GM10847 (cell line): Measurements from ENCODE around the gene CBARP.
A peak's percentile ranks its signal among the peaks of the same experiment; 100 is the strongest.

Experiments
- POLR2A ChIP-seq: IDR thresholded peaks from 2 replicates; pipeline ENCODE4 v1.6.1; 2011; ENCODE audit not compliant: insufficient read length; ENCODE audit errors: extremely low read depth

CBARP gene

DNA sequence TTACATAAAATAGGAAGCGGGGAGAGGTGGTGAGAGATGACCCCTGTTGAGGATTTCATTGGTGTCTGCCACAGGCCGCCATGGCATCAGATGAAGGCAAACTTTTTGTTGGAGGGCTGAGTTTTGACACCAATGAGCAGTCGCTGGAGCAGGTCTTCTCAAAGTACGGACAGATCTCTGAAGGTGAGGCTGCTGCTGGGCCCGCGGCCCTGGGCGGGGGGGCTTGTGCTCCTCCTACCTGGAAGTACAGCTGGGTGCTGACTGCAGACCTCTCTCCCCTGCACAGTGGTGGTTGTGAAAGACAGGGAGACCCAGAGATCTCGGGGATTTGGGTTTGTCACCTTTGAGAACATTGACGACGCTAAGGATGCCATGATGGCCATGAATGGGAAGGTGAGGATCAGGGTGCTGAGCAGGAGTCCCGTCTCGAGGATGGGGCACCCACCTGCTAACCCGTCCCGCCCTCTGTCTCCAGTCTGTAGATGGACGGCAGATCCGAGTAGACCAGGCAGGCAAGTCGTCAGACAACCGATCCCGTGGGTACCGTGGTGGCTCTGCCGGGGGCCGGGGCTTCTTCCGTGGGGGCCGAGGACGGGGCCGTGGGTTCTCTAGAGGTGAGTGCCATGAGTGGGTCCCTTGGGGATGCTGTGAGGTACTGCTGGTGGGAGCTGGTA lies 33.2 kb upstream of the CBARP start:
- TF ChIP-seq POLR2A = peak; percentile 7

GRCh38 chr19:1270213-1270853 lies 32.5 kb upstream of the CBARP start:
- no peak for TF ChIP-seq POLR2A

DNA sequence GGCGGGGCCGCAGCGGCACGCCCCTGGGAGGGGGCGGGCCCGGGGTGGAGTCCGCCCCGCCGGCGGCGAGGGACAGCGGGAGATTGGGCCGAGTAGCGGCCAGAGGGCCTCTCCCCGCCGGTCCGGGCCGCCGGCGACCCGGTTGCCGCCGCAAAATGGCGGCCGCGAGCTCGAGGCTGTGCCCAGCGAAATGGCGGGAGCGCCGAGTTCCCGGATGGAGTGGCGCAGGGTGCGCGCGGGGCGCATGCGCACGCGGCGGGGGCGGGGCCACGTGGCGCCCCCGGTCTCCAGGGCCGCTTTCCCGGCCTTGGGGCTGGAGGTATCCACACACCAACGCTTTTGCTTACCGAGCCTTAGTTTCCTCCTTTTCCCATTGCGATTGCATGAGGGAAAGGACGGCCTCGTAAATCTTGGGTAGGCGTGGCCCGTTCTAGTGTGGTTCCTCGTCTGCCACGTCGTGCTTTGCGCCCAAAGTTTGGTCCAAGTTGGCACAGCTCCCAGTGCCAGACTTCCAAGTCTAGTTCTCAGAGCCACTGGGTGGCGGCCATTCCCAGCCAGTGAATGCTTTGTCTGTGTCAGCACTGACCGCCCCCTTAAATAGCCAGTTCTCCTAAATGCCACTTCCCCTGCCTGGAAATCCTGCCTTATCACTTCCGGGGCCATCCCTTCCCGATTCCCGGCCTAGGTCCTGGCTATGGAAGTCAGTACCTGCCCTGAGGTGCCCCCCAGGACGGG lies 31.8 kb upstream of the CBARP start:
- no peak for TF ChIP-seq POLR2A

DNA sequence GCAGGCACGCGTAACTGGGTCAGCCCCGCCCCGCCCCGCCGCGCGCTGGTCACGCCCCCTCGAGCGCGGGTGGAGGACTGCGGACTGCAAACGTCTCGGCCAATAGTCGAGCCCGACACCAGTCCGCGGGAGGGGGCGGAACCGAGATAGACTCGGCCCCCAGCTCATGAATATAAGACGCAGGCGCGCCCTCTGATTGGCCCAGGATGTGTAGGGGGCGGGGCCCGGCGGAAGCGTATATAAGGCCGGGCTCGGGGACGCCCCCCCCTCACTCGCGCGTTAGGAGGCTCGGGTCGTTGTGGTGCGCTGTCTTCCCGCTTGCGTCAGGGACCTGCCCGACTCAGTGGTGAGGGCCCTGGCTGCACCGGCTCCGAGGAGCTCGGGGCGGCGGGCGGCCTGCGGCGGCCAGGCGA lies 31.3 kb upstream of the CBARP start, which contains the start of gene CIRBP:
CIRBP (plus strand) TSS at position 268 of the 413 bp plus-strand sequence. CDS start 1,602 bp downstream, outside the sequence.
- TF ChIP-seq POLR2A = peak; percentile 100

- no peak for TF ChIP-seq POLR2A
Observed at GRCh38 chr19:1268226-1269064, 30.6 kb upstream of the CBARP start.

- TF ChIP-seq POLR2A = no peak
Observed at GRCh38 chr19:1267477-1268225, 29.8 kb upstream of the CBARP start.

DNA sequence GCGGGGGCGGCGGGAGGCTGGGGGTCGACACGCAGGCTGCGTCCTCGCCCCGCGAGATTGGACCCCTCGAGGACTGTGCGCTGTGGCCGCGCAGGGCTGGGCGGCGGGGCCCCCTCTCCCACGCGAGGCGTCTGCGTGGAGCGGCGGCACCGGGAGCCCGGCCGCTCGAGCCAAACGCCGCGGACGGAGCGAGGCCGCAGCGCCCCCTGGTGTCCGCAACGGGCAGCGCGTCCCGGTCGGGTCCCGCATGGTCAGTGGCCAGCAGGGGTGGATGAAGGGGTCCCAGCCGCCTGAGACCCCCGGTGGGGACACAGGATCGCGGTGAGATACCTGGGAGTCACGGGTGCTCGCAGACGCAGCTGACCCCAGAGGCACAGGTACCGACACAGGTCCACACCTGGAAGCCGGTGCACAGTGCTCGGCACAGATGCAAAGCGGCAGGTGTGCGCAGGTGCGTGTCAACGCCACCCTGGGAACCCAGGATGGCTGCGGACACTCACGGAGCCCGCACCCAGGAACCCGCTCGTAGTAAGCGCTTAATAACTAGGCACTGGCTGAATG lies 29.2 kb upstream of the CBARP start:
- TF ChIP-seq POLR2A = no peak

DNA sequence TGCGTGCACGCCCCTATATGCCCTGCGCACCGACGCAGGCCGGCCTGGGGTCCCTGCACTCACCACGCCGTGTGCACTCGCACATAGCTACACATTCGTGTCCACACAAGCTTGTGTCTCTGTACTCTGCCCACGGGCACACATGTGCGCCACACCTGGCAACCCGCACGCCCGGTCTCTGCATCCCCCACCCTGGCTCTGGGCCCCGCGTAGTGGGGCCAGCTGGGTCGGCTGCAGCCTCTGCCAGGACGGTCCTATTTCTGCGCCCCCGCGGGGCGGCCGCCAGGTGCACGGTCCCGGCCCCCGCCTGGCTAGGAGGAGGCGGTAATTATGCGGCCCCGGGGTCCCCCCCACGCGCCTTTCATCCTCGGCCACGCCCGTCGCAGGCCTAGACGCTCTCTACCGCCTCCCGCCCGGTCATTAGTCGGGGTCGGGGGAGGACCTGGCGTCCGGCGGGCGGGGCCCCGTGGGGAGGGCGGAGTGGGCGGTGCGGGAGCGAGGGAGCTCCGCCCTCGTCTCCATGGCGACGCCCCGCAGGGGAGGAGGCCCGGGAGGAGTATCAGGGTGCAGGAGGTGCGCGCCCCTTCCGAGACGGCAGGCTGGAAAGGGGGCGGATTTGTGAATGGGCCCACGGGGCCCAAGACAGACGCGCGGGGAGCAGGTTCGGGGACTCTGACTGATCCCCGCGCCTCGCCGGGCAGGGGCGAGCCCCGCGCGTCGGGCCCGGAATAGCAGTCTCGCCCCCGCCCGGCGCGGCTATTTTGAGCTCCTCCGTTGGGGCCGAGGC lies 28.5 kb upstream of the CBARP start:
- TF ChIP-seq POLR2A = no peak

DNA sequence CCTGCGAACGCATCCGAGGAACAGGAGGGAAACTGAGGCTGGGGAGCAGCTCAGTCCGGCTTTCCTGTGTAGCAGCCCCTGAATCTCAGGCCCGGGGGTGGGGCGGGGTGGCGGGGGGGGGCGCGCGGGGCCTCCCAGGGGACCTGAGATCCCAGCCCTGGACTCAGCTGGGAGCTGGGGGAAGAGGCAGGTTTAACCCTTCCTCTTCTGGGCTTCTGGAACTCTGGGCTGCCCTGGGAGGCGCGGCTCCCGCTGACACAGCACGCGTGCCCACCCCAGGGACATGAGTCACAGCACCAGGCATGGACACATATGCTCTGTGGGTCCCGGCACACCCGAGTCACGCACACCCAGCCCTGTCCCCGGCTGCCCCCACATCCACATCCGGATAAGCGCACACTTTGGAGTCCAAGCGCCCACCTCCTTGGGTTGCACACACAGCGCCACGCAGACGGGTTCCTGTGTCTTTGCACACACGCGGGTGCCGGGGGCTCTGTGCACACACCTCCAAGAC lies 27.9 kb upstream of the CBARP start:
- no peak for TF ChIP-seq POLR2A

DNA sequence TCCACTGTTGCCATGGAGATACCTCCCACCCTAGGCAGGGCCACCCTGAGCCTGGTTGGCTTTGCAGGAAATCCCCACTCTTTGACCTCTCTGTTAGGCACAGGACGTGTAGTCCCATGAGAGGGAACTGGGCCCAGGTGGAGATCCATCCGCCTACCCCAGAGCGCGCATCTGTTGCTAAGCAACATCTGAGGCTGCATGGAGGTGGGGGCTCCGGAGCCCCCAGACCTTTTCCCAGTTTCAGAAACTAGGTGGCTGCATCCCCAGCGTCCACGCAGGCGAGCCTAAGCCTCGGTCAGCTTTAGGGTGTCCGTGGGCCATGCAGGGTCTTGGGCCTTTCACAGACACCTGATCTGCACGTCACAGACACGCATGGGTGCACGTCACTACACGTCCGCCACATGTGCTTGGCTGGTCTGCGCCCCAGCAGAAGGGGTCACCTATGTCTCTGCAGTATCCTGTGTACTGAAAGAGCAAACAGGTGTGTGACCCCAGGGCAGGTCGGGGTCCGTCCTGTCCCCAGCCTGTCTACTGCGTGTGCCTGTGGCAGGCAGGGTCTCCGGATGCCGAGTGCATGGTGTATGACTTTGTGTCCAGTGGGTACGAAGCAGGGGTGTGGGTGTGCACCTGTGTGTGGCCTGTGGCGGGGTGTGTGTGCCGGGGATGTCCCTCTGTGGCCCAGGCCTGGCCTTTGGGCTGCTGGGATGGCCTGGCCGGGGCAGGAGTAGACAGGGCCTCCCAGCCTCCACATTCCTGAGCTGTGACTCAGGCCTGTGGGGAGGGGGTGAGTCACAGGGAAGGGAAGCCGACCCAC lies 27.2 kb upstream of the CBARP start:
- TF ChIP-seq POLR2A = no peak

DNA sequence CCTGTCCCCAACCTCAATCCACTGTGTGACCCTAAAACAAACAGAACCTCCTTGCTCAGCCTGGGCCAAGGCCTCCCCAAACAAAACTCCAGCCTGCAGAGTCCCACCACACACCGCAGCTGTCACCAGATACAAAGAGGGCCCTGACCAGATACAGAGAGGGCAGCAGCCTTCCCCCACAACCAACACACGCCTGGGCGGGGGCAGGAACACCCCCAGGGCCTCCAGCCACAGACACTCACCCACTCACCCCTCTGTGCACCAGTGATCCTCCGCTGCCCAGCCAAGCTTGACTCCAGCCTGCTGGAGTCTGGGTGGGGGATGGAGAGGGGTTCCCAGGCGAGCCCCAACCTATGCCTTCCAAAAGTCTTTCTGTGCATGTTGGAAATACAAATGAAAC lies 25.4 kb upstream of the CBARP start:
- TF ChIP-seq POLR2A = no peak

DNA sequence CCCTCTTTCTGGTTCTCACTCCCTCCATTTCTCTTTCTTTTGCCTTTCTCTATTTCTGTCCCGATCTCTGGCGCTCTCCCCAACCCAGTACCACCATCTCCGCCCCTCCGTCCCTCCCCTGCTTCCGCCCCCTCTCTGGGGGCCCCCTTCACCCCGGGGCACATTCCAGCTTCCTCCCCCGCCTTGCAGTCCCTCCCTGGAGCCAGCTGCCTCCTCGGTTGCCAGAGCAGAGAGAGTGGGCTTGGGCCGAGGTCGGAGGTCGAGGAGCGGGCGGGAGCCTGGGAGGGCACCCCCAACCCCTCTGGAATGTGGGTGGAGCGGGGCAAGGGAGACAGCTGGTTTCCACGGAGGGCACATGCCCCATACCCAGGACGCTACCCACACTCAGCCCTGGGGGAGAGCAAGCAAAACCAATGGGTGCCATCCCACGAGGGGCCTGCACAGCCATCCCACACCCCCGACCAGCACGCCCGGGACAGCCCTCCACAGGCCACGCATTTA lies 24.9 kb upstream of the CBARP start:
- no peak for TF ChIP-seq POLR2A
